Stimulated activated CD4-positive, alpha-beta T cell treated with anti-CD3 and anti-CD28 coated beads, Interleukin-12 subunit alpha, Interleukin-12 subunit beta, amount 100 ng/mL, for 24 hours (primary cell): Measurements from ENCODE around the gene ARL5A.
"Not testable (repeated sequence)": the region's sequence is repeated elsewhere in the genome, so short reads cannot be mapped to it uniquely, and the experiment has no call there.

Source experiments
- DNase-seq, 2 experiments: peaks; one replicate each; pipeline ENCODE4 v3.0.0-alpha.2; 2020; ENCODE audit warnings: low read depth in 2 of 2

Gene ARL5A

DNA sequence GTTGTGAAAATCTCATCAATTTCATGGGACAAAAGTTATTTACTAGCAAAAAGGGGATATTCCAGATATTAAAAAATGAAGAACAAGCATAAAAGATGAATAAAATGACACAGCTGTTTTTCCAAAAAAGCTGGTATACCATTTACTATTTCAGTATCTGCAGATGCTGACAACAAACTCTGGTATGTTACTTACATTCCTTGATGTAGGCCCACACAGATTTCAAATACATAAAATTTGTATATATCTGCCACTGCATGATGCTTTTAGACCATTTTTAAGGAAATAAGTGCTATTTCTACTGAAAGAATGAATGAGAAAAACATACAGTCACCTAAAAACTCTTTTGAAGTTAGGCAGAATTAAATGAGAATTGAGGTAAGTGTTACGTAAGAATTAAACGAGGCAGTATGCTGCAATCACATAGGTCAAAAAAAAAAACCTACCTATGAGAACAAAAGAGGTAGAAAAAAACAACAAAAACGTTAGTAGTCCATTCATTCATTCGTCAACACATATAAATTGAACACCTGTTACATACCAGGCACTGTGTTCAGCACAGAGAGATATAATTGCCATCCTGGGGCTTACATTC, 32.5 kb downstream of the ARL5A start:
- no peak for DNase-seq

DNA sequence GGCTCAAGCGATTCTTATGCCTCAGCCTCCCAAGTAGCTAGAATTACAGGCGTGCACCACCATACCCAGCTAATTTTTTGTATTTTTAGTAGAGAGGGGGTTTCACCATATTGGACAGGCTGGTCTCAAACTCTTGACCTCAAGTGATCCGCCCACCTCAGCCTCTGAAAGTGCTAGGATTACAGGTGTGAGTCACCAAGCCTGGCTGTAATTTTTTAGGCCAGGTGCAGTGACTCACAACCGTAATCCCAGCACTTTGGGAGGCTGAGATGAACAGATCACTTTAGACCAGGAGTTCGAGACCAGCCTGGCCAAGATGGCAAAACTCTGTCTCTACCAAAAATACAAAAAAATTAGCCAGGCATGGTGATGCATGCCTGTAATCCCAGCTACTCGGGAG, 33.8 kb downstream of the ARL5A start:
- DNase-seq: not testable (repeated sequence)

- no peak for DNase-seq
These were observed 35.1 kb downstream of the ARL5A start for GRCh38 chr2:151793123-151793522.

DNA sequence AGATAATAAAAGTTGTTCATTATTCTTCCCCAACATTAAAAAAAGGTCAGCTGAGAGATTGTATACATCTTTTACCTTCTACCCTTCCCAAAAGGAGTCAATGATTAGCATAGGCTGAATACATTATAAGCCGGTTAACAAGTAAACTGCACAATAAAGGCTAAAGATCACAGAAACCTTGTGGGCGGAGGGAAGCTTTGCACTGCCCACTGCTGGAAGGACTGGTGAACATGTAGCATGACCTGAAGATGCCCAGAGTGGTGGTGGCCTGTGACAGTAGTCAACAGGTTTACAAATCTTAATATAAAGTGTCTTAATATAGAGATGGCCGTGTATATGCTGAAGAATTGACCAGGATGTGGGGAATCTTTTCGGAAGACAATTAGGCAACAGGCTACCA, 35.6 kb downstream of the ARL5A start:
- DNase-seq: no peak

DNA sequence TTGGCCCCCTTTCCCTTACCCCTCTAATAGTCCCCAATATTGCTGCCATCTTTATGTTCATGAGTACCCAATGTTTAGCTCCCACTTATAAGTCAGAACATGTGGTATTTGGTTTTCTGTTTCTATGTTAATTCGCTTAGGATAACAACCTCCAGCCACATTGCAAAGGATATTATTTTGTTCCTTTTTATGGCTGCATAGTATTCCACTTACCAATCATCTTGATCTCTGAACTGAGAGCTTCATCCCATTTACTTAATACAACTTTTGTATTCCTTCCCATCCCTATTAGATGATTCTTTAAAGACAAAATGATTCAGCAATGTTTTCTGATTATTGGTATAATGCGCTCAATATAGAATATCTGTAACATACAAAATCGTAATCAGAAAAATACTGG, 36.7 kb downstream of the ARL5A start:
- no peak for DNase-seq

DNA sequence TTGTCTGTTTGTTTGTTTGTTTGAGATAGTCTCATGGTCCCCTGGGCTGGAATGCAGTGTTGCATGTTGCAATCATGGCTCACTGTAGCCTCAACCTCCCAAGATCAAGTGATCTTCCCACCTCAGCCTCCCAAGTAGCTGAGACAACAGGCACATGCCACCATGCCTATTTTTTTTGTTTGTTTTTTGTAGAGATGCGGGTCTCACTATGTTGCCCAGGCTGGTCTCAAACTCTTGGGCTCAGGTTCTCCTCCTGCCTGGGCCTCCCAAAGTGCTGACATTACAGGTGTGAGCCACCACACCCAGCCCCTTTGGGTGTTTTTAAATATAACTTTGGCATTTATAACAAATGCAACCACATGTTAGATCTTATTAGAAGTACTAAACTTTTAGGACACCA, 37.5 kb downstream of the ARL5A start:
- no peak for DNase-seq

DNA sequence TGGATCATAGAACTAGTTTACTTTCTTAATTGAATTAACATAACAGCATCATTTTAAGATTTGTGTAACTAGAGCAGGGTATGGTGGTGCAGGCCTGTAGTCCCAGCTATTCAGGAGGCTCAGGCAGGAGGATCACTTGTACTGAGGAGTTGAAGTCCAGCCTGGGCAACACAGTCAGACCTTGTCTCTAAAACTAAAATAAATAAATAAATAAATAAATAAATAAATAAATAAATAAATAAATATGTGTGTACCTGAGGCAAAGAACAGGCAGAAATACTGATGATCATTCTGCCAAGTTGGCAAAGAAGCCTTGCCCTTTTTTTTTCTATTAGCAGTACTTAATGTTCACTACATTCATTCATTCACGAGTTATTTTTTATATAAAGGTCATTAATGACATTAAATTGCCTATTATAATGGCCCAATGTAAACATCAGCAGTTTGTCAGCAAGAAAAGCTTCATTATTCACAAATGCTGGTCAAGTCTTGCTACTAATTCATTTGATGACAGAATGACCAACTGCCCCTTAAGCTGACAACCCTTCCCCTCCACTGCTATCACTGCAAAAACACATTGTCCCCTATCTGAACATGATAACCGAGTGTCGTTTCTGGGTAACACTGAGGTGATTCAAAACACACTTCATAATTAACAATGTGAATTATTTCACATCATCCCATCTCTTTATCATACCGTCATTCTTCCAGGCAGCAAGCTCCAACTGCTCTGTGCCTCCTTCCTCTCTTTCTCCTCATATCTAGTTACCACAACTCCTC, 39.0 kb downstream of the ARL5A start:
- DNase-seq: no peak

- no peak for DNase-seq
These were observed 41.7 kb downstream of the ARL5A start for GRCh38 chr2:151786483-151786882.

GRCh38 chr2:151786077-151786476, 42.1 kb downstream of the ARL5A start:
- no peak for DNase-seq

GRCh38 chr2:151783133-151783520, 45.1 kb downstream of the ARL5A start:
- DNase-seq: no peak

DNA sequence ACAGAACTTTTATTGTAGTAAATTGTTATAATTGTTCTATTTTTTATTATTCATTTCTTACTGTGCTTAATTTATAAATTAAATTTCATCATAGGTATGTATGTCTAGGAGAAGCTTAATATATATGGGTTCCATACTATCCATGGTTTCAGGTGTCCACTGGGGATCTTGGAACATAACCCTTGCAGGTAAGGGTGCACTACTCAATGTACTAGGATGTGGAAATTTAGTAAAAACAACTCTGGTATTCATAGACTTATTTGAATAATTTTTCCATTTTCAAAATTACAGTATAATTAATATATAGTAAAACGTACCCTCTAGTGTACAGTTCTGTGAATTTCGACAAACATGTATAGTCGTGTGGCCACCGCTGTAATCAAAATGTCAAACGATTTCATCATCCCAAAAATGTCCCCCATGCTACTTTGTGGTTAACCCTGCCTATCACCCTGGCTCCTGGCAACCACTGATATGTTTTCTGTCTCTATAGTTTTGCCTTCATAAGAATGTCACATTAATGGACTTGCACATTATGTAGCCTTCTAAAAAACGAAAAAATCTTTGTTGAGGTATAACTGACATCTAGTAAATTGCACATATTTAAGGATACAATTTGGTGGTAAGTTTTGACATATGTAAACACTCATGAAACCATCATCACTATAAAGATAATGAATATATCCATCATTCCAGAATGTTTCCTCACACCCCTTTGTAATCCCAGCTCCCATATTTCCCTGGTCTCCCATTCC, 45.7 kb downstream of the ARL5A start:
- no peak for DNase-seq

DNA sequence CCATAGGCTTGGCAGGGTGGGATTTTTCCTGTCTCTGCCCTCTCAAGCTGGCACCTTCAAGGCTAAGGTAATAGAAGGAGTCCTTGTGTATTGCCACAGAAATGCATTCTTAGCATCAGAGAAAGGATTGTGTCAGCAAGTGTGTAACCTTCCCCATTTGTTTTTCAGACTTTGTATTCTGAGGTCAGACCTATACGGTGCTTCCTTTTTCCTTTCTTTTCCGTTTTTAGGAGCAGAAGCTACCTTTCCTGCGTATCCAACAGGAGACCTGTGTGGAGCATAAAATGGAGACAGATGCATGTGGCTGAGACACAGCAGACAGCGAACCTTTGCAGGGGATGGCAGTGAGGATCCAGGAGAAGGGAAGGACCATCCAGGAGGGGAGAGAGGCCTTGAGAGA, 46.6 kb downstream of the ARL5A start:
- no peak for DNase-seq

DNA sequence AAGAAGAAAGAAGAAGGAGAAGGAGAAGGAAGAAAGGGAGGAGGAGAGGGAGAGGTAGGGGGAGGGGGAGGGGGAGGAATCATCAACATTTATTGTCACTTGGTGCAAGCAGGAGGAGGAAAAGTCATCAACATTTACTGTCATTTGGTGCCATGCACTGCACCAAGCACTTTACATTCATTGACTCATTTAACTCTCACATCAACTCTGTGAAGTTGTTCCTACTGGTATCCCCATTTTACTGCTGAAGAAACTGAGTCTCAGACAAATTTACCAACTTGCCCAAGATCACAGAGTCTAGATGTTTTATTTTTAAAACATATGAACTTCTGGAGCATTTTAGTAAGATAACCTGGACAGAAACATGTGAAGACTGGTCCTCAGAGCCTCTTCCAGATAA, 47.3 kb downstream of the ARL5A start:
- no peak for DNase-seq

DNA sequence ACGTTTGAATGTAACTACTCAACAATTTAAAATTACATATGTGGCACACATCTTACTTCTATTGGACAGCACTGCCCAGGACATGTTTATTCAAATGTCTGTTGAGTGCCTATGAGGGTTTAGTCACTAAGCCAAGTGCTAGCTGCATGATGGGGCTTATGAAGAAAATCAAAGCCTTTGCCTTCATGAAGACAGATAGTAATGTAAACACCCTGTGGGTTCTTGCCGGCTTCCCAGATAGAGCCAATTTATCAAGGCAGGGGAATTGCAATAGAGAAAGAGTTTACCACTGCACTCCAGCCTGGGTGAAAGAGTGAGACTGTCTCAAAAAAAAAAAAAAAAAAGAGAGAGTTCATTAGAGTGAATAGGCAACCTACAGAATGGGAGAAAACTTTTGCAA, 50.3 kb downstream of the ARL5A start:
- no peak for DNase-seq

GRCh38 chr2:151777487-151777886, 50.7 kb downstream of the ARL5A start:
- DNase-seq: no peak

GRCh38 chr2:151776367-151776766, 51.9 kb downstream of the ARL5A start:
- no peak for DNase-seq

GRCh38 chr2:151775057-151775740, 53.0 kb downstream of the ARL5A start:
- DNase-seq: no peak

DNA sequence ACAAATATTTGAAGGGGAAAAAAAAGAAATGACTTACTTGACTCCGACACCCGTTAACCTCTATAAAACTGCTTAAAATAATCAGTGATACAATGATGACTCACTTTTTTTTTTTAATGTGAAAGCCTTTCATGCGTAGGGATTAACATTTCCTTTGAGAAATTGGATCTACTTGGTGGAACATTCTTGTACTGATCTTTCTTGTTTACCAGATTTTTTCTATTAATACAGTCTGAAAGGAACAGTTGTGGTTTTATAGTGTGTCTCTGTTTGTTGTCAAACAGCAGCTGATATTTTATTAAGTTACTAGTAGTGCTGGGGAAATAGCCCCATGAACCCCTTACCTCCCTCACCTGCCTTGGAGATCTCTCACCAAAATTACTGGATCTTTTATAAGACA, 53.7 kb downstream of the ARL5A start:
- DNase-seq: no peak

GRCh38 chr2:151771599-151772358, 56.4 kb downstream of the ARL5A start:
- no peak for DNase-seq

GRCh38 chr2:151770995-151771394, 57.2 kb downstream of the ARL5A start:
- DNase-seq: no peak

GRCh38 chr2:151769606-151770005, 58.6 kb downstream of the ARL5A start:
- DNase-seq: no peak

DNA sequence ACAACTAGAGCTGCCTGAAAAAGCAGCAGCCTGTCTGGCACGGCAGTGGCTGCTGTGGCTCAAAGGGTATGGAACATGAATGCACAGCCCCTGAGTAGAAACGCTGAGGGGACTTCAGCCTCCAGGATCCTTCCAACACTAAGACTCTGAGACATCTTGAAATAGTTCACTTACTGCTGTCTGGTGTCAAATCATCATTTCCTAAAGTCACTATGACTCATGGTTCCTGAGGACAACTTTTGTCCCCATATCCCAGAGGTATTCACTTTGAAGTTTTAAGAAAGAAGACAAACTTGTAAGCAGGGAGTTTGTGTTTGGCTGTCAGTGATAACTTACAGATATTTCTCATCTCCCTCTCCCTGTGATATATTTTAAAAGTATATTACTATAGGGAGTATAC, 60.7 kb downstream of the ARL5A start:
- DNase-seq: no peak
